Activated CD8-positive, alpha-beta T cell treated with anti-CD3 and anti-CD28 coated beads, Interleukin-2, amount 10 ng/mL, durations not matched to agents 7 days and 5 days (primary cell): ENCODE data around the gene CSNK2A1. TPM values are rescaled to one million over a fixed set of nuclear protein-coding genes. Genes with fewer than 3 reads are reported as not detected.

Source experiments
- ATAC-seq: fragments of 150-1000 bp; cut with Tn5 transposase; one replicate; pipeline ENCODE4 v1.10.0; 2021; ENCODE audit warnings: moderate library complexity
- CTCF ChIA-PET: fragments of 350-600 bp; sonication (Branson Sonifier 250); formaldehyde crosslinking; loops from one replicate; lab custom pipeline; 2021; ENCODE audit warnings: antibody characterized with exemption; lab: Charles Lee
- POLR2A ChIA-PET: fragments of 350-600 bp; sonication (Branson Sonifier 250); formaldehyde crosslinking; loops from one replicate; lab custom pipeline; 2021; ENCODE audit warnings: antibody characterized with exemption; lab: Charles Lee
- DNase-seq: peaks from one replicate; pipeline ENCODE4 v3.0.0-alpha.2; 2020
- H3K27ac Mint-ChIP-seq: one replicate; pipeline ENCODE4 v1.8.0; 2021; ENCODE audit warnings: mild to moderate bottlenecking, mixed read lengths
- H3K27me3 Mint-ChIP-seq: one replicate; pipeline ENCODE4 v1.8.0; 2021; ENCODE audit warnings: low read depth, mixed read lengths
- H3K36me3 Mint-ChIP-seq: one replicate; pipeline ENCODE4 v1.8.0; 2021; ENCODE audit warnings: low read depth, mixed read lengths
- H3K4me1 Mint-ChIP-seq: one replicate; pipeline ENCODE4 v1.8.0; 2021; ENCODE audit warnings: low read depth, mixed read lengths
- H3K4me3 Mint-ChIP-seq: one replicate; pipeline ENCODE4 v1.8.0; 2021; ENCODE audit warnings: mild to moderate bottlenecking, mixed read lengths
- H3K9me3 Mint-ChIP-seq: one replicate; pipeline ENCODE4 v1.8.0; 2022; ENCODE audit warnings: mixed read lengths; ENCODE audit not compliant: insufficient read depth
- total RNA-seq, 2 experiments: library from RNA; stranded (reverse); gene quantifications; one replicate each; pipeline ENCODE4 v1.2.3, GENCODE V29; 2021

Gene CSNK2A1
- total RNA-seq, 2 experiments from 2014 or later, result 116 to 121 TPM

DNA sequence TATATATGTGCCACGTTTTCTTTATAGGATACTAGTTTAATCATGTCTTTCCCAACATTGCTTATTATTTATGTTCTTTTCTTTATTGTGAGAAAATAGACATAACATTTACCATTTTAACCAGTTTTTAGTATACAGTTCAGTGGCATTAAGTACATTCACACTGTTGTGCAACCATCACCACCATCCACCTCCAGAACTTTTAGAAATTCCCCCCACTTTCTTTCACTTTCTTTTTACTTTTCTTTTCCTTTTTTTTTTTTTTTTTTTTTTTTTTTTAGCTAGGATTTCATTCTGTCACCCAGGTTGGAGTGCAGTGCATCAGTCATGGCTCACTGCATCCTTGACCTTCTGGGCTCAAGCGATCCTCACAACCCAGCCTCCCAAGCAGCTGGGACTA is 117.0 kb downstream of the CSNK2A1 start:
- Mint-ChIP-seq H3K36me3 (peaks cover 76% of the 10 kb centered on the region), H3K4me1 (peaks cover 46% of the 10 kb centered on the region), H3K27me3 (no peaks in the 10 kb centered on the region), H3K9me3 (no peaks in the 10 kb centered on the region), H3K4me3 (no peak overlapping the region), H3K27ac (no peak overlapping the region)
- ChIA-PET POLR2A (no interaction called here), CTCF (no interaction called here)
- ATAC-seq, result no peak
- no peak for DNase-seq

Other genes starting within 250 kb of the CSNK2A1 start
- gene ZCCHC3, start 246.2 kb downstream of the CSNK2A1 start, total RNA-seq, result 10 to 100 TPM; 28.4 to 29.0 TPM
- gene SOX12, start 218.2 kb downstream of the CSNK2A1 start, total RNA-seq, result 1 to 10 TPM; 5.5 to 5.8 TPM
- 1 to 10 TPM; 1.4 to 2.4 TPM for gene NRSN2, start 196.7 kb downstream of the CSNK2A1 start, total RNA-seq
- gene TRIB3, start 163.0 kb downstream of the CSNK2A1 start, total RNA-seq, result 10 to 100 TPM; 32.6 to 32.8 TPM
- gene RBCK1, start 135.5 kb downstream of the CSNK2A1 start, total RNA-seq, result 100 to 1,000 TPM; 135 to 149 TPM
- 10 to 100 TPM; 30.1 to 30.7 TPM for gene TBC1D20, start 81.3 kb downstream of the CSNK2A1 start, total RNA-seq
- not detected for gene TCF15, start 66.5 kb upstream of the CSNK2A1 start, total RNA-seq
- 1 to 10 TPM; 8.9 to 9.3 TPM for gene SRXN1, start 109.4 kb upstream of the CSNK2A1 start, total RNA-seq
- not detected for gene SCRT2, start 132.0 kb upstream of the CSNK2A1 start, total RNA-seq
- not detected for gene SLC52A3, start 224.7 kb upstream of the CSNK2A1 start, total RNA-seq